H1 (cell line): Measurements from ENCODE around the gene ADAT3. TPM values are rescaled to one million over a fixed set of nuclear protein-coding genes. Genes with fewer than 3 reads are reported as not detected.

Experiments
- CTCF ChIA-PET: fragments of 300-600 bp; sonication (Branson Sonifier 250); formaldehyde crosslinking; loops from one replicate; lab custom pipeline; 2021; ENCODE audit not compliant: partially characterized antibody; lab: Charles Lee
- POLR2A ChIA-PET: fragments of 300-600 bp; sonication (Branson Sonifier 250); formaldehyde crosslinking; loops from one replicate; lab custom pipeline; 2021; ENCODE audit warnings: inconsistent platforms; ENCODE audit not compliant: partially characterized antibody; lab: Charles Lee
- DNase-seq, 2 experiments: peaks; one replicate each; pipeline versions ENCODE4 v3.0.0 to v3.0.0-alpha.2; 2010 to 2022; ENCODE audit warnings: low spot score in 2 of 2, low read depth in 1 of 2, mixed read lengths in 1 of 2
- FAIRE-seq: peaks from 2 replicates; lab custom pipeline; 2011; peaks lifted over from hg19 to GRCh38; lab: Jason Lieb, UNC
- H2AFZ ChIP-seq: 2 replicates; pipeline ENCODE4 v1.8.1; 2012; ENCODE audit warnings: low read length, inconsistent platforms
- H2AK5ac ChIP-seq: 2 replicates; pipeline ENCODE4 v1.6.1; 2013; ENCODE audit warnings: low read depth, low read length
- H2BK120ac ChIP-seq: replicated peaks from 2 replicates; pipeline ENCODE3; 2013; ENCODE audit warnings: low read depth, low read length, inconsistent platforms
- H2BK12ac ChIP-seq: 2 replicates; pipeline ENCODE4 v1.6.1; 2013; ENCODE audit warnings: low read depth, low read length
- H2BK15ac ChIP-seq: 2 replicates; pipeline ENCODE4 v1.6.1; 2013; ENCODE audit warnings: low read length
- H2BK20ac ChIP-seq: 2 replicates; pipeline ENCODE4 v1.6.1; 2013; ENCODE audit warnings: low read length
- H2BK5ac ChIP-seq: 2 replicates; pipeline ENCODE4 v1.6.1; 2013; ENCODE audit warnings: low read depth, low read length
- H3K14ac ChIP-seq: 2 replicates; pipeline ENCODE4 v1.6.1; 2013; ENCODE audit warnings: inconsistent platforms; ENCODE audit not compliant: insufficient read length
- H3K18ac ChIP-seq: 2 replicates; pipeline ENCODE4 v1.6.1; 2013; ENCODE audit warnings: low read length; ENCODE audit errors: extremely low read depth
- H3K23ac ChIP-seq: 2 replicates; pipeline ENCODE4 v1.6.1; 2013; ENCODE audit warnings: inconsistent platforms; ENCODE audit not compliant: insufficient read length
- H3K23me2 ChIP-seq: 2 replicates; pipeline ENCODE4 v1.6.1; 2013; ENCODE audit warnings: low read depth, low read length
- H3K27ac ChIP-seq: 2 replicates; pipeline ENCODE4 v1.6.1; 2011; ENCODE audit warnings: low read depth, low read length, inconsistent platforms
- H3K27me3 ChIP-seq, 4 experiments: replicated peaks in 1 of 4; 1 replicate in 1 of 4; 2 replicates in 3 of 4; pipeline versions ENCODE4 v1.6.1 to v1.8.1; 2011 to 2013; ENCODE audit warnings: low read length in 3 of 4, mild to moderate bottlenecking in 3 of 4, inconsistent platforms in 2 of 4, mixed read lengths in 2 of 4, moderate library complexity in 1 of 4; ENCODE audit not compliant: control insufficient read depth in 3 of 4, insufficient read depth in 3 of 4; ENCODE audit errors: extremely low read depth in 1 of 4
- H3K36me3 ChIP-seq, 4 experiments: 2 replicates each; pipeline versions ENCODE4 v1.6.1 to v1.8.1; 2011 to 2013; ENCODE audit warnings: mild to moderate bottlenecking in 4 of 4, low read length in 3 of 4, moderate library complexity in 2 of 4, control low read depth in 1 of 4, inconsistent platforms in 1 of 4; ENCODE audit not compliant: insufficient read depth in 4 of 4, control insufficient read depth in 2 of 4
- H3K4ac ChIP-seq: replicated peaks from 2 replicates; pipeline ENCODE3; 2013; ENCODE audit warnings: low read length, low read depth, mixed read lengths, inconsistent platforms; ENCODE audit not compliant: insufficient read length
- H3K4me1 ChIP-seq, 4 experiments: replicated peaks in 1 of 4; 1 replicate in 1 of 4; 2 replicates in 3 of 4; pipeline versions ENCODE4 v1.6.1 to v1.8.1; 2011 to 2013; ENCODE audit warnings: low read length in 3 of 4, inconsistent platforms in 2 of 4, mixed read lengths in 1 of 4; ENCODE audit not compliant: insufficient read depth in 4 of 4, control insufficient read depth in 3 of 4
- H3K4me2 ChIP-seq, 2 experiments: 2 replicates each; pipeline versions ENCODE4 v1.6.1 to v1.8.1; 2011 to 2013; ENCODE audit warnings: low read depth in 2 of 2, low read length in 2 of 2, control low read depth in 1 of 2, inconsistent platforms in 1 of 2, mild to moderate bottlenecking in 1 of 2; ENCODE audit not compliant: insufficient read depth in 1 of 2
- H3K4me3 ChIP-seq, 4 experiments: fragments of 200-600, 300-600 bp in 1 of 4; sonication (generic), shearing (Covaris generic), sonication (Bioruptor Twin) in 1 of 4; 2 replicates each; pipeline versions ENCODE4 v1.5.1 to v1.8.1; 2011 to 2016; ENCODE audit warnings: low read length in 4 of 4, low read depth in 3 of 4, control low read depth in 2 of 4, inconsistent platforms in 2 of 4, mild to moderate bottlenecking in 2 of 4, mixed read lengths in 1 of 4, moderate library complexity in 1 of 4; ENCODE audit not compliant: insufficient read depth in 2 of 4; ENCODE audit errors: extremely low read depth in 1 of 4
- H3K56ac ChIP-seq: replicated peaks from 2 replicates; pipeline ENCODE3; 2013; ENCODE audit warnings: low read depth, mild to moderate bottlenecking, mixed read lengths, low read length, inconsistent platforms; ENCODE audit not compliant: insufficient read length
- H3K79me1 ChIP-seq: 2 replicates; pipeline ENCODE4 v1.6.1; 2013; ENCODE audit warnings: low read depth, low read length, control low read depth
- H3K79me2 ChIP-seq, 2 experiments: 2 replicates each; pipeline versions ENCODE4 v1.6.1 to v1.8.1; 2012 to 2013; ENCODE audit warnings: low read length in 2 of 2, mild to moderate bottlenecking in 2 of 2, inconsistent platforms in 1 of 2; ENCODE audit not compliant: insufficient read depth in 2 of 2, control insufficient read depth in 1 of 2
- H3K9ac ChIP-seq, 4 experiments: replicated peaks in 1 of 4; 1 replicate in 1 of 4; 2 replicates in 3 of 4; pipeline versions ENCODE4 v1.6.1 to v1.8.1; 2011 to 2013; ENCODE audit warnings: low read depth in 3 of 4, low read length in 3 of 4, control low read depth in 2 of 4, mild to moderate bottlenecking in 2 of 4, moderate library complexity in 2 of 4, inconsistent platforms in 1 of 4; ENCODE audit errors: extremely low read depth in 1 of 4
- H3K9me3 ChIP-seq, 2 experiments: 2 replicates each; pipeline versions ENCODE4 v1.6.1 to v1.8.1; 2012 to 2013; ENCODE audit warnings: mild to moderate bottlenecking in 2 of 2, moderate library complexity in 2 of 2, control low read depth in 1 of 2, inconsistent platforms in 1 of 2, low read depth in 1 of 2, low read length in 1 of 2, mixed read lengths in 1 of 2; ENCODE audit not compliant: insufficient read depth in 2 of 2
- H4K20me1 ChIP-seq, 2 experiments: replicated peaks in 1 of 2; 2 replicates each; pipeline versions ENCODE3 to v1.8.1; 2011 to 2013; ENCODE audit warnings: inconsistent platforms in 2 of 2, low read length in 2 of 2, mild to moderate bottlenecking in 1 of 2; ENCODE audit not compliant: insufficient read depth in 2 of 2, control insufficient read depth in 1 of 2
- H4K5ac ChIP-seq: 2 replicates; pipeline ENCODE4 v1.6.1; 2013; ENCODE audit warnings: low read length, low read depth, mixed read lengths, inconsistent platforms; ENCODE audit not compliant: insufficient read length
- H4K8ac ChIP-seq: 2 replicates; pipeline ENCODE4 v1.8.0; 2013; ENCODE audit warnings: mild to moderate bottlenecking, moderate library complexity, low read length, inconsistent platforms; ENCODE audit not compliant: insufficient read depth; ENCODE audit errors: extremely low read depth
- H4K91ac ChIP-seq: replicated peaks from 2 replicates; pipeline ENCODE3; 2013; ENCODE audit warnings: low read length, mixed read lengths, inconsistent platforms; ENCODE audit not compliant: insufficient read length
- ASH2L ChIP-seq: fragments of 200-600, 300-600 bp; sonication (generic); IDR thresholded peaks from one replicate; pipeline ENCODE4 v1.7.1; 2017; ENCODE audit warnings: low read length
- CHD2 ChIP-seq: IDR thresholded peaks from 2 replicates; pipeline ENCODE4 v1.6.1; 2012; ENCODE audit warnings: low read length, improper control_type of control experiment
- SIRT6 ChIP-seq: IDR thresholded peaks from one replicate; pipeline ENCODE4 v1.7.1; 2012; ENCODE audit warnings: low read length, inconsistent platforms
- SUZ12 ChIP-seq: fragments of 200-600 bp; sonication (generic); IDR thresholded peaks from 2 replicates; pipeline ENCODE4 v1.6.1; 2012; ENCODE audit warnings: mild to moderate bottlenecking, inconsistent platforms, low read length, moderate library complexity, mixed read lengths
- TEAD4 ChIP-seq: IDR thresholded peaks from 2 replicates; pipeline ENCODE4 v1.6.1; 2012; ENCODE audit warnings: low read depth, low read length, inconsistent platforms, mixed read lengths
- WGBS, 2 experiments: shearing (Covaris generic) in 1 of 2; methylation state at CpG; one replicate each; pipeline versions ENCODE4 v1.1.6 to v1.1.7; 2013 to 2015; ENCODE audit warnings: low lambda C conversion rate in 2 of 2, mixed read lengths in 2 of 2, inconsistent platforms in 1 of 2, low coverage in 1 of 2, missing lambda C conversion rate in 1 of 2; ENCODE audit not compliant: insufficient replicate concordance in 2 of 2, insufficient coverage in 1 of 2, insufficient read length in 1 of 2; ENCODE audit errors: extremely low coverage in 1 of 2, missing lambda C conversion rate in 1 of 2; 5-methylcytosine and 5-hydroxymethylcytosine counted together
- polyA plus RNA-seq, 7 experiments: library from polyadenylated mRNA; depleted of rRNA in 3 of 7; stranded (reverse) in 5 of 7; unstranded in 2 of 7; fragments of >200 nt in 5 of 7; fragments of 200-250 nt in 2 of 7; gene quantifications; 1 replicate in 5 of 7; 2 replicates in 1 of 7; 4 replicates in 1 of 7; pipeline versions ENCODE4 v1.2.1 to v1.2.3, GENCODE V29; 2011 to 2013; ENCODE audit warnings: missing spikeins in 2 of 7, mixed read lengths in 2 of 7
- total RNA-seq: library from RNA; stranded (reverse); fragmentation: NEBNext Ultra II Directional; extraction: Animal tissue kit (Norgen Biotek cat#: 25700); gene quantifications from 2 replicates; pipeline ENCODE4 v1.2.1, GENCODE V29; 2021

The ADAT3 gene
- total and polyA plus RNA-seq, 2 of the 8 experiments (the other 6 are each of a cell fraction or from before 2014, with no cell fraction given) = 5.4 to 10.8 TPM

DNA sequence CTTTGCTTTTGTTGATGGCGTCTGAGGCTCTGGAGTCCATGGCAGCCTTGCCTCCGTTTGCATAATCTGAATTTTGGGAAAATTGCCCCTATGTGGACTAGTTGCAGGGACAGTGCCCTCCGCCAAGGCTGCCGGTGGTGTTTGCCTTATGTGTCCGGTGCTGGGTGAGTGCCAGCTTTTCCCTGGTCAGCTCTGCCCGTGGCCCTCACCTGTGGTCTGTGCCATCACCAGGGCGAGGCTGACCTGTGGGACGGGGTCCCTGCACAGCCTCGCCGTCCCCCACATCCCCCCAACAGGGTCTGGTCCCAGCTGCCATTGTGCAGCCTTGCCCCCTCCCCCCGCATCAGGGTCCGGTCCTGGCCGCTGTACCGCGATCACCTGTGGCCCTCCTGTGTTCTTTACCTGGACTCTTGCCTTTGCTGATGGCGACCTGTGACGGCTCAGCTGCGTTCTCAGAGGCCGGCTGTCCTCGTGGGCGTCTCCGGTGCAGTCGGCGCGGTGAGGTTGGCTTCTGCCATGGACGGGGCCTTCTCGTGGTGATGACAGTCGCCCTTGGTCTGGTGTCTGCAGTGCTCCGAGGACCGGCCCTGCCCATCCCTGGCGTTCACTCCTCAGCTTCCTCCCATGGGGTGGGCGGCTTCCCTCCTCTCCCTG lies 48.4 kb downstream of the ADAT3 start:
- Histone ChIP-seq H3K79me1 (peaks cover 32% of the 10 kb centered on the region), H3K27me3 (no peaks in the 10 kb centered on the region), H3K23ac (no peak overlapping the region), H3K18ac (no peak overlapping the region), H4K20me1 (peaks cover 52 to 64% of the 10 kb centered on the region in 2 experiments), H4K91ac (no peak overlapping the region), H4K8ac (peak overlapping the region; percentile 89; the same call in 1 of the 2 replicates), H3K23me2 (no peaks in the 10 kb centered on the region), H3K79me2 (peaks cover 40 to 95% of the 10 kb centered on the region in 2 experiments), H3K14ac (no peak overlapping the region), H2BK120ac (no peak overlapping the region), H2BK12ac (no peak overlapping the region), H3K4ac (no peak overlapping the region), H3K56ac (no peak overlapping the region), H4K5ac (no peak overlapping the region), H2BK20ac (no peak overlapping the region), H3K9me3 (no peaks in the 10 kb centered on the region; a peak in 1 of 4 replicates), H3K36me3 (no peaks in the 10 kb centered on the region; a peak in 1 of 8 replicates), H3K4me3 (no peak overlapping the region), H3K4me2 (no peak overlapping the region), H3K27ac (no peak overlapping the region), H2BK5ac (peak overlapping the region; percentile 1; the same call in 1 of the 2 replicates), H2AFZ (no peak overlapping the region), H3K9ac (no peak overlapping the region), H2BK15ac (no peak overlapping the region), H3K4me1 (peaks cover 0 to 14% (median 9%) of the 10 kb centered on the region in 4 experiments; a peak in 5 of 7 replicates), H2AK5ac (no peak overlapping the region)
- 90% methylated on average over 27 of the region's 32 CpGs; no CpG with 5 or more reads in 1 of the 2 experiments for WGBS, 2 experiments
- DNase-seq (no peak), FAIRE-seq (no peak)
- ChIA-PET POLR2A (interaction anchor here (0.6 kb wide), 2 partner anchors 46 to 158 kb away, joined by 3 read pairs; no protein-coding TSS in a partner anchor), CTCF (interaction anchor here (0.7 to 2.1 kb wide), 8 partner anchors 8 to 89 kb away, joined by 3 to 8 read pairs (median 3); no protein-coding TSS in a partner anchor)
- no peak for TF ChIP-seq SUZ12
- TF ChIP-seq SIRT6 = no peak
- TF ChIP-seq TEAD4 = no peak
- no peak for TF ChIP-seq CHD2
- TF ChIP-seq ASH2L = no peak
